NCI-H128 (cell line): ENCODE results near the gene NDUFAF2.
A peak's percentile ranks its signal among the peaks of the same experiment; 100 is the strongest.

Experiments used
- DNase-seq: peaks from one replicate; lab custom pipeline; 2025; ENCODE audit not compliant: unreplicated experiment; lab: John Stamatoyannopoulos, UW

The NDUFAF2 gene

DNA sequence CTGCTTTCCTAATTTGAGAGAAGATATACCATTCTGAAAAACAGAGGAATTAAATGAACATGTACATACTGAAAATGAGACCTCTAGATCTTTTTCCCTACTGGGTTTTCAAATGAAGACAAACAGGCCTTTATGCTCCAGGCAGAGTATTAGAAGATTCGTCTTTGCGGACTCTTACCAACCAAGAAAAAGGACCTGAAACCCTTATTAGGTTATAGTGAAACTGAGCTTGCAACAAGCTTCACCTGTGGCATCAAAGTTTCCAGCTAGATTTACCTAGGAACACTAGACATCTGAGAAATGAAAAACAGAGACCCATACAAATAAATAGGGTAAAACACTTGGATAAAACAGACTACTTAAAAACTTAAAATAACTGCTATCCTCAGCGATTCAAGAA, 171.0 kb downstream of the NDUFAF2 start:
- DNase-seq, result no peak

DNA sequence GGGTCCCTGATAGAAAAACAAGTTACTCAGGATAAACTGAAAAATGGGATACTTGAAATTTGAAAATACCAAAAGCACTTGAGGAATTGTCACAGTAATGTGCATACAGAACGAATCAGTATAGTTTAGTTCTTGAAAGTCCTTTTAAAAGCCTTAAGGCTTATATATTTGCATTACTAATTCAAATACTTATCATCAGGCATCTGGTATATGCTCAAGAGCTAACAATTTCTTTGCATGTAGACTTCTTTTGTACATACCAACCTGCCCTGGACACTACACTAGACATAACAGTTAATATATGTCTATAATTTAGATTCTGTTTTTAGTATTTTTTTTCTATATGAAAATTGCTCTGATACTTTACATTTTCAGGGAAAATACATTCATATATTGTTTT, 174.1 kb downstream of the NDUFAF2 start:
- no peak for DNase-seq

DNA sequence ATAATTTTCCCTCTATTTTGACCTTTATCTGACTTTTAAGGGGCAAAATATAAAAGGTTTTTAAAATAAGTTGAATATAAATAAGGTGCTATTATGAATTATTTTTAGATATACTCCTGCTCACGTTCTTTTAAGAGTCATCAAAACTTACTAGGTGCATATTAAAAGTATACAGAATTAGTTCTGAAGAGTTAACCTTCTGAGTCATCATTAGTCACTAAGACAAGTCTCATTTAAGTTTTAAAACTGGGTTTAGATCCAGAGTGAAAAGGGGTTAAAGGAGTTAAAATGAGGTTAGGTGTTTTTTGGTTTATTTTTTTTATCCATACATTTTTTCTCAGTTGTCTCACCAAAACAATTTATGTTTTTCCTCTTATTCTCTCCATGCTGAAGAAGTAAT, 175.5 kb downstream of the NDUFAF2 start:
- no peak for DNase-seq

DNA sequence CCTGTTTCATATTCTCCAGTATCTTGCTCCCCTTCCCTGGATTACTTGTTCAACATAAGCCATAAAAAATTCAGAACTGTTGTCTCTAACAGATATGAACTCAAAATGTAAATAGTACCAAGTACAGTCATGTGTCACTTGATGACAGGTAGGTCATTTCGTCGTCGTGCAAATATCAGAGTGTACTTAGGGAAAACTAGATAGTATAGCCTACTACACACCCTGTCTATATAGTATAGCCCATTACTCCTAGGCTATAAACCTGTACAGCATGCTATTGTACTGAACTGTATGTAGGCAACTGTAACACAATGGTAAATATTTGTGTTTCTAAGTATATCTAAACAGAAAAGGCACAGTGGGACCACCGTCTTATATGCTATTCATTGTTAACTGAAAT, 178.1 kb downstream of the NDUFAF2 start:
- no peak for DNase-seq

DNA sequence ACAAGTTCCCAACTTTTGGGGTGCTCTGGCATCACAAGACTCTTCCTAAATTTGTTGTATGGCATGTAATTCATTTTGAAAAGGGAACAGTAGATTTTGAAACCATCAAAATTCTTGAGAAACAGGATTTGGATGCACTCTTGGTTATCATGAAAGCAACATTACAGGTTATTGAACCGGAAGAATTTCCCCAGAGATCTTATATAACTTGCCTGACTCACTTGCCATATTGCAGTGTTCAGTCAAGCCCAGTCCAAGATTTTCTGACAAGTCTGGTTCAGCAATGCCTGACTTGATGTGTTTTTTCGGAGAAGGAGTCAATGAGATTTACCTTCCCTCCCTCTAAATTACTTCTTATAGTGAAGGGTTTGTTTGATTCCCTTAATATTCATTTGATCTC, 185.3 kb downstream of the NDUFAF2 start:
- DNase-seq, result no peak

DNA sequence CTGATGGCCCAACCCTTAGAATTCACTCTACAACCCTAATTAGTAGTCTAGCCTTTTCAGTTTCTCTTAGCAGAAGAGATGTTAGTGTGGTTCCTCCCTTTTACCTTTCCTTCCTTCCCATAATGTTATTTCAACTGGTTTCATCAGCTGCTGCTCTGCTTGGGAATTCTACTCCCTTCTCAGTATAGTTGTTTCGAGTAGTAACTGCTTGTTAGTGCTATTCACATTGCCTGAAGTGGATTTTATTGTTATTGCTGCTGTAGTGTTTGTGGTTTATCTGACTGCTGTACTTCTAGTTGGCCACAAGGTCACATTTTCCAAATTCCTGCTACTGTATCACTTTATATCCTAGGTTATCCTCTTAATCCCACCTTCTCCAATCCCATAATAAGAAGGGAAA, 187.6 kb downstream of the NDUFAF2 start:
- no peak for DNase-seq

DNA sequence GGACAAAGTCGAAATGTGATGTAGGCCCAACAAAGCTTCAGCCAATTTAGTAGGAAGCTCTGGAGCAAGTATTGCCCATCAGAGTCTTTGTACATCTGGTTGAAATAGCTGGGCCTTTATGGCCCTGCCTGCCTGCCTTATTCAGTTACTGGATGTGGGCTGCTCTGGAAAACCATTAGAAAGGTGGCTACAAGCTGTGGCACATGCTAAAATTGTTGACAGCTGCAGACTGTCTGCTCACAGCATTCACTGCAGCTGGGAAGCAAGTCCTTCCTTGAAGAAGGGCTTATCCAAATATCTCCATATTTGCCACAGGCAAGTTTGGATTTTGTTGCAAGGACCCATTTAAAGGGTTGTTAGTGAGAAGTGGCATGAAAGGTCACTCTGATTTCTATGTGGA, 192.8 kb downstream of the NDUFAF2 start:
- no peak for DNase-seq

DNA sequence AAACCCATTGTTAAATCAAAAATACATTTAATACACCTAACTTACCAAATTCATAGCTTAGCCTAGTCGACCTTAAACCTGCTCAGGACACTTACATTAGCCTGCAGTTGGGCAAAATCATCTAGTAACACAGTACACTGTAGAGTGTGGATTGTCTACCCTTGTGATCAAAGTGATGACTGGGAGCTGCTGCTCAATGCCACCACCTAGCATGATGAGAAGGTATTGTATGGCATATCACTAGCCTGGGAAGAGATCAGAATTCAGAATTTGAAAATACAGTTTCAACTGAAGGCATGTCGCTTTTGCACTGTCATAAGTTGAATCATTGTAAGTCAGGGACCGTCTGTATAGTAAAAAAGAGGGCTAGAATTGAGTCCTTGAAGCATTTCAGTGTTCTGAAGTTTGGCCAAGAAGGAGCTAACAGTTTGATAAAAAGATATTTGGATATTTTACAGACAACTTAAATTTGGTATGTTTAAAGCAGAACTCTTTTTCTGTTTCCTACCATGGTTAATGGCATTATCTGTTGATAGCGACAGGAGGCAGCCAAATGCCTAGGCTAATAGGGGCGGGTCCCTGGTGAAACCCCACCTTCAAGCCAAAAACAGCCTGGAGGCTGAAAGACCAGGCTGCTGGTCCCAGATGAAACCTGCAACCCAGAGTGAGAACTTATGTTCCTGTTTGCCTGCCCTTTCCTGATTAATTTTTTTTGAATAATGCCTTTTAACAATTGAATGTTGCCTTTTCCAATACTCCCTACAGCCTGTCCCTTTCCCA, 194.3 kb downstream of the NDUFAF2 start:
- DNase-seq, result no peak

DNA sequence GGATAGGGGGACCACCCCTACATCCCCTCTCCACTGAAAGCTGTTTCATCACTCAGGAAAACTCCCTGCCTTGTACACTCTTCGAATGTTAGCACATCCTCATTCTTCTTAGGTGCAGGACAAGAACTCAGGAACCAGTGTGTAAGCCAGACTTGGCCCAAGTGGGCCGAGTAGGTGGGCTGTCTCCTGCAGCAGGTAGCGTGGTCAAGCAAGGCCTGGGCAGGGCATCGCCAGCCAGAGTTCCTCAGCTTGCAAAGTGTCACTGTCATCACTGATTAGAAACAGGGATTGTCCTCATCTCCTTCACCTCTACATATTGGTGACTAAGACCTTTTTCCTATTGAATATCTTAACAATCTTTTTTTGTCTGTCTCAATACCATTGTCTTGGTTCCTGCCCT, 194.9 kb downstream of the NDUFAF2 start:
- DNase-seq, result no peak

DNA sequence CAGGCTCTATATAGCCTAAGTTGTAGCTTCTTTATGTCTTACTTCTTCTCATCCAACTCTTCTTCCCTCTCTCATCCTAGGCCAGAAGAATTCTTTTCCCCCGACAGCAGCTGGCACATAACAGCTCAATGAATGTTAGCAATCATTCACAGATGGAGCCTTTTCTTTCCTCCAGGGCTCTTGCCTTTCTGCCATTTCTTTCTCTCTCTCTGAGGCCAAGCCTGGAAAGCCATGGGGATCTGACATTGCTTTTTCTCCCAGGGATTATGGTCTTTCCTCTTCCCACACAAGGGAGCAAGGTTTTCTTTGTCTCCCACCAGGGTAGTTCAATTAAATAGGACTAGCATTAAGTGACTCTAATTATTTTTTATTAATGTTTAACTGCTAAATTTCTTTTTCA, 196.8 kb downstream of the NDUFAF2 start:
- no peak for DNase-seq

DNA sequence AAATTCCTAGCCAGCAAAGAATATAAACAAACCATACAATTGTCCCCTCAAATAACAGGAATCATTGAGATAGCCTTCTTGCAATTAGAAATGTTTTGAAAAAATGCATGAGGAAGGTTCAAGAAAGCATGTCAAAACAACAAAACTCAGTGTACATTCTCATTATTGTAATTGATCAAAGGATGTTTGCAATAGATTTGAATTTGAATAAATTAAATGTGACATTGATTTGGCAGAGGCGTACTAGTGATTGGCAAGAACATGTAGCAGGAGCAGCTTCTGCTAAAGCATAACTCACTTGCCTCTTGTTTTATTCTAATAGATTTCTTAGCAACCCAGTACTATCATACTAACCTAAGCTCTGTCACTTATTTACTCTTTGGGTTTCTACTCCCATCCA, 197.4 kb downstream of the NDUFAF2 start:
- no peak for DNase-seq

DNA sequence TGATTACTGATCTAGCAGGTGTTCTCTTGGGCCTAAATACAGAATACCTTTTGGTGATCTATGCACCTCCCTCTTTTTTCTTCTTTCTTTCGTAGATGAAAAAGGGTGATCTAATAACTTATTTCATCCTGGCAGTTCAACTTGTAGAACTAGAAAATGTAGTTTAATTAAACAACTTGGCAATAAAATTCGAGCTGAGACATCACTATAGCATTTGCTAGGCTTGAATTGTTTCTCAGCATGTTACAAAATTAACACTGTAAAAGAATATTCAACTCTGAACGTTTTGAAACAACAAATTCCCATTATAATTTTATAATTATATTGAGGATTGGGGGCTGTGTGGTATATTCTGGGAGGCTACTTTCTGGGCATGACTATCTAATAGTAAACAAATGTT, 197.8 kb downstream of the NDUFAF2 start:
- DNase-seq, result no peak

DNA sequence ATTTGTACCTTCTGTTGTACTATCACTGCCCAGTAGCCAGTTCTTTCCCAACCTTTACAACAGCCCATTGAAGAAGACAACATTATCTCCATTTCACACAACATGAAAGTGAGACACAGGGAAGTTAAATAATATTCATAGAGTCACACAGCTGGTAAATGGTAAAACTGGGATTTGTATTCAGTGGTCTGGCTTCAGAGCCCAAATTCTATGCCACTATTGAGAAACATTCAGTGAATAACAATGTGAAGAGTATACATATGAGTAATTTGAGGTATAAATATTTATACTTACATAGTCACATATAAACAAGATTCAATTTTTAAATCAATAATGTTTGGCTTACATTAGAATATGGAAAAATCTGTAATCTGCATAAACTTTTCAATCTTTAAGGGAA, 203.5 kb downstream of the NDUFAF2 start:
- no peak for DNase-seq

DNA sequence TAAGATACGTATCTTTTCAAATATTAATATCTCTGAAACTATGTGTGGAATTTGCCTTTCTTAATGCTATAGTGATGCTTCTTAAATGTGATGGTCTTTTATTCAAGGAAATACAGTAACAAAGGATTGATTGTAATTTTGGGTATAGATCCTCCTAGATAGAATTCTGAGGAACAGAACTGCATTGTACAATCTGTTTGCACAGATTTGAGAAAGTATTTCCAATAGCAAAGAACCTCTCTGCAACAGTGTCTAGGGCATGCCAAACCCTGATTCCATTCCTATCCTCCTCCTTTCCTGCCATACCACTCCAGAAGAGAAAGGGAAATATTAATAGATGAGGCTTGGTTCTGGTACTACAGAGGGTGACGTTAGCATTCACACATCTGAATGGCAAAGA, 206.9 kb downstream of the NDUFAF2 start:
- DNase-seq, result no peak

DNA sequence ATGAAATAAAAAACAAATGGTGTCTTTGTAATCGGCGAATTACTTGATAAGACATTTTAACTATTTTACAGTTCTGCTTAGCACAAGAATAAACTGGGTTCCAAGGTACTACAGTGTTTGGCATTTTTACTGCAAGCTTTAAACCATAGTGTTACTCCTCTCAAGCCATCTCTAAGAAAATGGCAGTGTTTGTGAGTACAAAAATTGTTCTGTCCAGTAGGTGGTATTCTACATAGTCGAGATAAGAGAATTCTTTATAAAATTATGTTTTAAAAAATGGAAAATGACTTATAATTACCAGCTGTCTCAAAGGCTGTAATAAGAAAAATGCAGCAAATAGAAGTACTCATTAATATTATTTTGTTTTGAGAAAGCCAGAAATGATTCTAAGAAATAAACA, 214.1 kb downstream of the NDUFAF2 start:
- no peak for DNase-seq

DNA sequence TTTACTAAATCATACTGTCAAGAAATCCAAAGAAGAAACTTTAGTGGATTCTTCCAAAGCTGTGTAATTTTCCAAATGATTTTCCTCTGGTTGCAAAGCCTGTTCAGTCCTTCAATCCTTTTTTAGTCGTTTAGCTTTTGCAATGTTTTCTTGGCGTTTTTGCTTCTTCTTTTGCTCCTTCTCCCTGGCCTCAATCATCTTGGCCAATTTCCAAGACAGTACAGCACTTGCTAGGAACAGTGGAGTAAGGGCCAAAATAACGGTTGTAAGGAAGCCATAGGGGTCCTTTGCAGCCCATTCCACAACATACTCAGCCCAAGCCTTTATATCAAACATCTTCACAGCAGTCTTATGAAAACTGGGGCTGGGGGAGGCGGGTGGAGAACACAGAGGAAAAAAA, 214.8 kb downstream of the NDUFAF2 start:
- DNase-seq, result no peak

DNA sequence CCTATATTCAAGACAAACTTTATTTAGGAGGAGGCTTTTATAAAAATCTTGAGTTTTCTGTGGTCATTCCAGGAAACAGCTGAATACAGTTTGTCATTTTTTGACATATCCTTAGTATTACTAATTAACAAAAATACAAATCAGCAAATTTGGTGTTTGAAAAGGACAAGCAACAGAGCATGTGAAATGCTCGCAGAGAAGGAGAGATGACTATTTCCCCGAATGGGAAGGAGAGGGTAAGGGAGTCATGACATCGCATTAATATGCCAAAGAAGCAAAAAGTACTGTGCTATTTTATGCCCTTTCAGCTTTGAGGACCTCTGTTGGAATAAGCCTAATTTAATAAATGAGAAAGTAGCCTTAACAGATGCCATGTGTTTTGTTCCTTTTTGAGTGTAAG, 215.5 kb downstream of the NDUFAF2 start:
- no peak for DNase-seq

DNA sequence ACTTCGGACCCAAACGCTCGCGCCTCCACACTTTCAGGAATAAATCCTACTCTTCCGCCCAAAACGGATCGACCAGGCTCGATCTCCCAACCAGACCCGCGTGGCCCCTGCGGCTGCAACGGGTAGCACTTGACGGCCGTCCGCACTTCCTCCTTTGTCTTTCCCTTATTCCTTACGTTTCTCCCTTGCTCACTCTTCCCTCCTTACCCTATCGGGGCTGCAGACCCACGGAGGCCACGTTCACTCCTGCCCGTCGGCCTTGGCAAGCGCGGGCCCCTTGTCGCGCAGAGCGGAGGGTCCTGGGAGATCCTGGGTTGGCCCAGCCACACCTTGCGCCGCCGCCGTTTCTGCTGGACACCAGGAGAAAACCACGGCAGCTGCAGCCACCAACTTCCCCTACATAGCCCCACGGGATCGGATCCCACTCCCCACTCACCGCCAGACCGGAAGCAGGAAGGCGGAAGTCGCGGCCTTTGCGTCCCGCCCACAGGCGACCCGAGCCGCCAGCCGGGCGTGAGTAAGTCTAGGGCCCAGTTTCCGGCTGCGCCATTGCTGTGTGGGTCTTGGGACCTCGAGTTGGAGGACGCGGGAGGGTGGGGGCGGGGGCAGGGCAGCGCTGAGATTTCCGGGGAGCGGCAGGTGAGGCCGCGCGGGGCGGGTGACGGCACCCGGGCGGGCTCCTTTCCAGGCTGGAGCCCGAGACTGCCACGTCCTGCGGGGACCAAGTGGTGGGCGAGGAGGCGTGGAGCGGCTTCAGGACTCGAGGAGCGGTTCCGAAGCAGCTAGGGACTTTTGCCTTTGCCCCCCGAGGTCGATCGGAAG, 217.2 kb downstream of the NDUFAF2 start, which contains the start of gene SMIM15:
SMIM15 (minus strand) TSS at position 459 of the 822 bp plus-strand sequence. CDS start 2,297 bp downstream, outside the sequence.
- peak; percentile 49 for DNase-seq

DNA sequence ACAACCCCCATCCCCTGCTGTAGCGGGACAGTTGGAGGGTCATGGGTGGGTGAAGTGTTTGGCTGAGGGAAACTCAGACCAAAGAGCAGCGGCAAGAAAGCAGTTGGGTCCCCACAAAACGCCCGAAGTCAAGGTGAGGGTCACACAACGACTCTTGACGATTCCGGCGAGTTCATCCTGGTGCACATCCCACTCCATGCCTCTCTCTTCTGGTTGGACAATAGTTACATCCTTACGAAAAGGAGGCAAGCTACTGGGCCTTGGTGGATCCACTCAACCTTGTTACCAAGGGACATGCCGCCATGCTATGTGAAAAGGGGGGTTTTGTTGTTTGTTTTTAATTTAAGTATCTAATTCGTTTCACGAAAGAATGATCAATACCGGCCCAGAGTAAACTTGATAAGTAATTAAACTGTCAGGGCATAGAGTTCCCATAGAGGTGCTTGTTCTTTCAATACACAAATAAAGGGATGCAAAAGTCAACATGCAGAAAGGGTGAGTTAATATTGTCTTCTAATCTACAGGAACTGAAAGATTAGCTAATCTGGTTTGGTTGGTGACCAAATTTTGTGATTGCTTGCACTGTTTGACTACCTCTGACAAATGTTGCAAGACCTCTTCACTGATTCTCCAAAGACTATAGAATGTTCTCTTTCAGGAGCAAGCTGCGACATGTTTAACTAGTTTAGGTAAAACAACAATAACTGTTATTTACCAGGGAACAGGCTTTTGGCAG, 218.0 kb downstream of the NDUFAF2 start:
- DNase-seq, result no peak

DNA sequence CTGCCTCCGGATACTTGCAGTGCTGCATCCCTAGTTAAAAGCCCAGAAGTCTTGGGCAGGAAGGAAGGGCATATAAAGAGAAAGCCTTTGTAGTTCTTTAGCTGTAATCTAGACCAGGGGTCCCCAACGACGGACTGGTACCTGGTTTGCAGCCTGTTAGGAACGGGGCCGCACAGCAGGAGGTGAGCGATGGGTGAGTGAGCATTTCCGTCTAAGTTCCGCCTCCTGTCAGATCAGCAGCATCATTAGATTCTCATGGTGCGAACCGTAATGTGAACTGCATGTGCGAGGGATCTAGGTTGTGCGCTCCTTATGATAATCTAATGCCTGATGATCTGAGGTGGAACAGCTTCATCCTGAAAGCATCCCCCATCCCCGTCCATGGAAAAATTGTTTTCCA, 218.9 kb downstream of the NDUFAF2 start:
- DNase-seq, result no peak

DNA sequence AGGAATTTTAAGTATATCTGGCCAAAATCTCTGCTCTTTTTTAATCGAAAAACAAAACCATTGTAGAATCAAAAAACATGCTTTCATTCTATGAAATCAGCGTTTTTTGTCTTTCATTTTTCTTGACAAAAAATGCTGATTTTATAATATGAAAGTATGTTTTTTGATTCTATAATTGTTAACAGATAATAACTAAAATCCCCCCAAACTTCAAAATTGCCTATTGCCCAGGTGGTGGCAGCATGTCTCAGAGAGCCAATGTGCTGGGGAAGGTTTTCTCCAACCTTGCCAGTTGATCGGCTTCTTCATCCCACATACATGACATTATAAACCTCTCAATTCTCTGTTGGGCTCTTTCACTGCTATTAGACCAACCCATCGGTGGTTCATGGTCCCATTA, 222.4 kb downstream of the NDUFAF2 start:
- no peak for DNase-seq

DNA sequence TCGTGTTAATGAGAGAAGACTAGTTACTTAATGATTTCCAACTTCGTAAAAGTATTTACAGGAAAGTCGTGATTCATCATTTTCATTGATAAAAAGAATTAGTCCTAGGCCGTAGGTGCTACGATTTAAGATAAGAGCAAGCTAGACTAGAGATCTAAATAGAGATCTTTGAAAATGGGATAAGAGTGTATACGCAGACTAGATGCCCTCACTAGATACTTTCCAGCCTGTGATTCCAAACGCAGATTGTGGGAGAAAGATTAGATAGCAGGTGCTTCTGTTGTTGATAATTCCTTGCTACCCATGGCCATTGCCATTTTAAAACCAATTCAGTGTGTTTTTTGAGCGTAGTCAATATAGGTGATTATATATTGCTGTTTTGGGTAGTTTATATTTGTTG, 223.9 kb downstream of the NDUFAF2 start:
- DNase-seq, result no peak
